Measurements from ENCODE around the gene HSFY1.
"Not testable (repeated sequence)": the region's sequence is repeated elsewhere in the genome, so short reads cannot be mapped to it uniquely, and the experiment has no call there.

HSFY1 gene, protein sequence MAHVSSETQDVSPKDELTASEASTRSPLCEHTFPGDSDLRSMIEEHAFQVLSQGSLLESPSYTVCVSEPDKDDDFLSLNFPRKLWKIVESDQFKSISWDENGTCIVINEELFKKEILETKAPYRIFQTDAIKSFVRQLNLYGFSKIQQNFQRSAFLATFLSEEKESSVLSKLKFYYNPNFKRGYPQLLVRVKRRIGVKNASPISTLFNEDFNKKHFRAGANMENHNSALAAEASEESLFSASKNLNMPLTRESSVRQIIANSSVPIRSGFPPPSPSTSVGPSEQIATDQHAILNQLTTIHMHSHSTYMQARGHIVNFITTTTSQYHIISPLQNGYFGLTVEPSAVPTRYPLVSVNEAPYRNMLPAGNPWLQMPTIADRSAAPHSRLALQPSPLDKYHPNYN

GRCh38 chrY:18546420-18546819 lies at the start of gene HSFY1:
HSFY1 (plus strand) TSS chrY:18546720; CDS start chrY:18546788, 68 bp downstream.
- not testable (repeated sequence) for DNase-seq (ENCODE audit: low spot score)

- DNase-seq (ENCODE audit: low spot score) = not testable (repeated sequence)
These were observed 42.3 kb upstream of the HSFY1 start for GRCh38 chrY:18504266-18504665.

DNA sequence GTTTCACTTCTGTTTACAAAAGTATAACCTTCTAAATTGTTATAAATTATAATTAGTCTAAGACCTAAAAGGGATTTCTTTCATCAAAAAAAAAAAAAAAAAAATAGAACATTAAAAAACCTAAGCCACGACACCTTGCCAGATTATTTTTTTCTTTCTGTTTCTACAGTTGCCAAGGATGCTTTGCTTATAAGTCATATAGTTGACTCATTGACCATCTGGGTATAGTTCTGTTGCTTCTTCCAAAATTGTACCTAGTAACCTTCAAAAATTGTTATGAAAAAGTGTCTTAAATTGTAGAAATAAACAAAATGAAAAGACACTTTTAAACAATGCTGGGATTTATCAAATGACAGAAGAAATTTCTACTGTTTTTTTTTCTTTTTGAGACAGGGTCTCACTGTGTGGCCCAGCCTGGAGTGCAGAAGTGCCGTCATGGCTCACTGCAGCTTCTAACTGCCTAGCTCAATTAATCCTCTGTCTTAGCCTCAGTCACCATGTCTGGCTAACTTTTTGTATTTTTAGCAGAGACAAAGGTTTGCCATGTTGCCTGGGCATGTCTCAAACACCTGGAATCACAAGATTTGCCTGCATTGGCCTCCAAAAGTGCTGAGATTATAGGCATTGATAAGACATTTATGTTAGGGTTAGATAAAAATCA lies 15.4 kb upstream of the HSFY1 start:
- DNase-seq (ENCODE audit: low spot score) = not testable (repeated sequence)

DNA sequence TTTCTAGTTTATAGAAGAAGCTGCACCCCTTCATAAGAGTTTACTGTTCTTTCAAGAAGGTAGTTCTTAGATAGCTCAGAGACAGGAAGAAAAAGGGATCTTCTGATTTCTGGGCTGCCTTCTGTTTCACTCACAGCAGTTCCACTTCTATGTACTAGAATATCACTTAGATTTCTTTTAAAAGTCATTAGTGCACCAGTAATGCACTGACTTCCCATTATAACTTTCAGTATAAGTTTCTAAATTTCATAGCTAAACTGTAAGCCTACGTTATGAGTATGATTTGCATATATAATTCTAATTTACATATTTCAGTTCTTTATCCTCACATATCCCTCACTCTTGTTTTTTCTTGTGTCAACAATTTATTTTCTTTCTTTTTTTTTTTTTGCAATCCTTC lies 7.6 kb upstream of the HSFY1 start:
- DNase-seq (ENCODE audit: low spot score) = not testable (repeated sequence)

DNA sequence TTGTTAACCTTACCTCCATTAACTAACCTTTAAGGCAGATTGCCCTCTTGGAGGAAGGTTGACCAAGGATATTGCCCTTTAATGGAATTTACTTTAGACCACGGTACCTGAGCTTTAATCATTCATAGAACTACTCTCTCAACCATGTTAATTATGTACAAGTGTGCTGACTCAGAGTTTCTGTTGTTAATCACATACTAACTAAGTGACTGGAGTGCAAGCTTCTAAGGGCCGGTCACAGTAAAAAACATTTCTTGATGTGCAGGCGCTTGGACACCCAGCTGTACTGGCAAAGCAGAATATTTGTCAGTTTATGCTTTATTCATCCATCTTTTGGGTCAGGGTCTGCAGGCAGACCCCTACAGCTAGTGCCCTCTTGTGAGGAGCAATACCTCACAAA lies 6.6 kb downstream of the HSFY1 start:
- not testable (repeated sequence) for DNase-seq (ENCODE audit: low spot score)

DNA sequence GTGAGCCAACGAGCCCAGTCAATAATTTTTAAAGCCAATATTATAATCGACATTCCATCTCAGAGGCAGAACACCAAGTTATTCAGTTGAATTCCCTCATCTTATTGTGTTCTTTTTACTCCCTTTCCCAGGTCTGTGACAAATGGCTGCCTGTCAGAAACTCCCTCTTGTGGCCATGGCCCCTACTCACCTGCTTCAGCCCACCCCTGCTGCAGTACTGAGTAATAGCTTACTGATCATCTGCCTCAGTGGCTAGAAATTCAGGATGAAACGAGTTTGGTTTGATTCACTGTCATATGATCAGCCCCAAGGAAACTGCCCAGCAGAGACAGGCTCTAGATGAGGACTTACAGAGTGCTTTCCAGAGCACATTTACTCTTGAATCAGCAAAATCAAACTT lies 19.4 kb downstream of the HSFY1 start:
- not testable (repeated sequence) for DNase-seq (ENCODE audit: low spot score)

All from hepatic stellate cell (primary cell).